GM20431 (cell line): Measurements from ENCODE around the gene PRMT3.

Experiments used
- in situ Hi-C: fragments of 300-500 bp; cut with MseI, MboI; formaldehyde crosslinking; loops from one replicate; pipeline ENCODE4 v1.15.0; 2020; ENCODE audit warnings: low sequenced_read_pairs; ENCODE audit not compliant: unreplicated experiment

Gene PRMT3

GRCh38 chr11:20373147-20373546, 14.4 kb upstream of the PRMT3 start:
- in situ Hi-C loops = no loop called here

GRCh38 chr11:20373568-20374209, 13.8 kb upstream of the PRMT3 start:
- in situ Hi-C loops = no loop called here

GRCh38 chr11:20374741-20375300, 12.7 kb upstream of the PRMT3 start:
- in situ Hi-C loops = loop anchor here (25.0 kb wide), 1 partner anchor 237 kb away; no protein-coding TSS in a partner anchor

- in situ Hi-C loops = loop anchor here (25.0 kb wide), 1 partner anchor 236 kb away; no protein-coding TSS in a partner anchor
These were observed 11.3 kb upstream of the PRMT3 start for GRCh38 chr11:20376162-20376730.

DNA sequence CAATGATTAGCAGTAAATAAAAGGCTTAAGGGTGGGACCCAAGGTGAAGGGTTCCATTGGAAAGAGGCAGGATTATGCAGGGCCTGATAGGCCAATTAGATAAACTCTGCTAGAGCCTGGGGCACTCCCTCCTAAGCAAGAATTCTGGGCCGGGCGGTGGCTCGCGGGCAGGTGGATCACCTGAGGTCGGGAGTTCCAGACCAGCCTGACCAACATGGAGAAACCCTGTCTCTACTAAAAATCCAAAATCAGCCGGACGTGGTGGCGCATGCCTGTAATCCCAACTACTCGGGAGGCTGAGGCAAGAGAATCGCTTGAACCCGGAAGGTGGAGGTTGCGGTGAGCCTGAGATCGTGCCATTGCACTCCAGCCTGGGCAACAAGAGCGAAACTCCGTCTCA, 1.5 kb upstream of the PRMT3 start:
- in situ Hi-C loops = loop anchor here (25.0 kb wide), 1 partner anchor 226 kb away; no protein-coding TSS in a partner anchor

DNA sequence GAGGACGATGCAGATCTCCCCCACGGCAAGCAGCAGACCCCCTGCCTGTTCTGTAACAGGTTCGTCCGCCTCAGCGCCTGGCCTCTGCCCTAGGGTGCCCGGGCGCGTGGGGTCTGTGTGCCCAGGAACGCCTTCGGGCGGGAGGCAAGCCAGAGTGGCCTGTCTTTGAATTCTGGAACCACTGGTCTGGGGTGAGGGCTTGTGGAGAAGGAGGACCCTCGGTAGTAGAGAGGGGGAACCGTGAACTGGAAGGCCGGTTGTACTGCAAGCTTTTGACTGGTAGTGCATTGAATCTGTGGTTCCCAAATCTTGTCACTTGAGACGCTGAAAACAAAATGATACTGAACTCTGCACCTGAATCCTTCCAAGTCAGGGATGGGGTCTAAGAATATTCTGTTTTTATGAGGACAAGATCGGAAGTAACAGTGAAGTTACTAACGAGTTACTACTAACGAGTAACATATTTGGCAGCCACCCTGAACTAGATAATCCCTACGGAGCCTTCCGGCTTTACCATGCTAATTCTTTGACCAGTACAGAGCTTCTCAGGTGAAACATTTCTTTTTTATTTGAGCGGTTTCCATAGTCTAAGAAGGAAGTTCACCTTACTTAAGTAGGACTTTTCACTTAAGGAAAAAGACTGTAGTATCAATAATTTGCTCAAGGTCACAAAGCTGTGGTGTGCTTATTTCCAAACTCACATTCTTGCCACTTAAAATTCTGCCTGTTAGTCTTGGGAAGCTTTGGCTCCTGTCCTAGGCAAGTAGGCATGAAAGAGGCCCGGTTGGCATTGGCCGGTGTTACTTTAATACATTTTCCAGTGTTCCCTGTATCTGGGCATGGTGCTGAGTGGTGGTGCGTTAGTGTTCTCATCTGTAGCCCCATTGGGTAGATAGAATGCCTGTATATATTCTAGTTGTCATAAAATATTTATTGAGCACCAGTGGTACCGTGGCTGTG, 860 bp downstream of the PRMT3 start:
- in situ Hi-C loops = loop anchor here (25.0 kb wide), 1 partner anchor 224 kb away; no protein-coding TSS in a partner anchor

DNA sequence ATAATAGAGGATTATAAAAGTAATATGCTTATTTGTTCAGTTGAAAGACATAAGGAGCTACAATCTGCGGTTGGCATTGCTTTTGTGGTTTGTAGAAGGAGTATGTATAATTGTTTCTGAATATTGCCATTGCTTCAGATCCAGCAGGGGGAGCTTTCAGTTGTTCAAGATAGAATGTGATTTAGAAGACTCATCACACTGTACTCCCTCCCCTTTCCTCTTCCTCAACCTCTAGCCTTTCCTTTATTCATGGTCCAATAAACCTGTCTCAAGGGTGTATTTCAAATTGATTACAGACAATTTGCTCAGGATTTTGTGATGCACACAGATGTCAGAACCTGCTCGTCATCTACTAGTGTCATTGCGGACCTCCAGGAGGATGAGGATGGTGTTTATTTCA, 9.8 kb downstream of the PRMT3 start:
- in situ Hi-C loops = loop anchor here (25.0 kb wide), 1 partner anchor 215 kb away; no protein-coding TSS in a partner anchor

- in situ Hi-C loops = loop anchor here (25.0 kb wide), 1 partner anchor 213 kb away; no protein-coding TSS in a partner anchor
These were observed 12.0 kb downstream of the PRMT3 start for GRCh38 chr11:20399498-20399897.

DNA sequence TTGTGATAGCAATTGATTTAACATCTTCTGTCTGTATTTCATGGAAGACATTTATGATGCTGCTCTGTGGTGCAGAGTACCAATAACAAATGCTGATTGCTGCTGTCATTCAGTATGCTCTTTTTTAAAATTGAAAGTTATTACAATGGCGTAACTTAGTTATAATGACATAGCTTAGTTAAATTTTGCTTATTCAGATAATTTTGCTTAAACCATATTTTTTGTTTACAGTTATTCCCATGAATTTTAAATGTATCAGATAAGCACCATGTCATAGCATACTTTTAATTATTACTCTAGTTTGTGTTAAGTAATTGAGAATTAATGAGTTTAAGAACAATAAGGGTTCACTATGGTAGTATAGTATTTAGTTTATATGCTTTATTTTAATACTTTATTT, 15.5 kb downstream of the PRMT3 start:
- in situ Hi-C loops = no loop called here

DNA sequence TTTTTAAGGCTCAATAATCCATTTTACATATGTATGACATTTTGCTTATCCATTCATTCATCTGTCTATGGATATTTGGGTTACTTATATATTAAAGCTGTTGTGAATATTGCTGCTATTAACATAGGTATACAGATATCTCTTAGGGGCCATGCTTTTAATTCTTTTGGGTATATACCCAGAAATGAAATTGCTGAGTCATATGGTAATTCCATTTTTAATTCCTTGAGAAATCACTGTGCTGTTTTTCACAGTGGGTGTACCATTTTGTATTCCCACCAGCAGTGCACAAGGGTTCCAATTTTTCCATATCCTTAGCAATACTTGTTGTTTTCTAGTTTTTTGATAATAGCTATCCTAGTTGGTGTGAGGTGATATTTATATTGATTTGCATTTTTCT, 19.0 kb downstream of the PRMT3 start:
- in situ Hi-C loops = no loop called here

DNA sequence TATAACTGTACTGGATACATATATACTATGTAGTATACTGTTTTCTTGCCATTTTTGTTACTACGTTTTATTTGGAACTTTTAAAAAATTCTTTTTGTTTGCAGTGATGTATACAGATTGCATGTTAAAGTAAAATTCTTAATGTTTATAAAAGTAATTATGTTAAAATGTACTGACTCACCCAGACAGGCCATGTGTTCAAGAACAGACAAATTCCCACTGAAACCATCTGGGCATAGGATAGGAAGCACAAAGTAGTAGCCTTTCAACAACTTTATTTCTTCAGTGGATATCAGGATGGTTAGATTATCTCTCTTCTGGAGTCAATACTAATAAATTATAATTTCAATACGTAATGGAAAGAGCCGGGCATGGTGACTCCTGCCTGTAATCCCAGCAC, 19.8 kb downstream of the PRMT3 start:
- in situ Hi-C loops = no loop called here

DNA sequence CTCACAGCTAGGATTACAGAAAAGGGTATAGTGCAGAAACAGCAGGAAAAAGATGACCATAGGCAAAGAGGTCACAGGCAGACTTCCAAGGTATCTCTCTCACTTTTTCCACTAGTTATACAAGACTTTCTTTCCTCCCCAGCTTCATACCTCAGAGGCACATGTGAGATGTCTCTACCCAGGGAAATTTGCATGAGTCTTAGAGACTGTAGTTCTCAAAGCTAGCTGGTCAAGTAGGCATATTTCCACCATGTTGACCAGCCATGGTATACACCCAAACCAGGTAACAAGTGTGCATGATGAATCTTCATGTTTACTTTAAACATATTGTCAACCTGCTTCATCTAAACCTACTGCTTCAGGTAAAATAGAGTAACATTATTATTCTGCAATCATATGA, 27.9 kb downstream of the PRMT3 start:
- in situ Hi-C loops = no loop called here

- in situ Hi-C loops = no loop called here
These were observed 30.3 kb downstream of the PRMT3 start for GRCh38 chr11:20417771-20418170.

DNA sequence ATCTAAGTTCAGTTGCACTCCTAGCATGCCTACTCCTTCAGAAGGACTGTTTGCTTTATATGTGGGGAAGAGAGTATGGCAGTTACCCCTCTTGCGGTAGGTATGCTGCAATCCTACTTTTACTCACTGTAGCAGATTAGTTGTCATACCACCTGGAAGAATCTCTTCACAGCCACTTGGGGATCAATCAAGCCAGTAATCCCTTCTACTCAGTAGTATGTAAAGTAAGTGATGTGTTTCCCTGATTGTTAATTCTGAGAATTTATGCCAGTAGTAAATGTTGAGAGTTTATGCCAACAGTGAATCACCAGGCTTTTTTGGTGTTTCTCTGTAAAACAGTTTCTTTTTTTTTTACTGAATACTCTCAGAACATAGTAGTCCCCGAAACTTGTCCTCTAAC, 34.4 kb downstream of the PRMT3 start:
- in situ Hi-C loops = no loop called here

DNA sequence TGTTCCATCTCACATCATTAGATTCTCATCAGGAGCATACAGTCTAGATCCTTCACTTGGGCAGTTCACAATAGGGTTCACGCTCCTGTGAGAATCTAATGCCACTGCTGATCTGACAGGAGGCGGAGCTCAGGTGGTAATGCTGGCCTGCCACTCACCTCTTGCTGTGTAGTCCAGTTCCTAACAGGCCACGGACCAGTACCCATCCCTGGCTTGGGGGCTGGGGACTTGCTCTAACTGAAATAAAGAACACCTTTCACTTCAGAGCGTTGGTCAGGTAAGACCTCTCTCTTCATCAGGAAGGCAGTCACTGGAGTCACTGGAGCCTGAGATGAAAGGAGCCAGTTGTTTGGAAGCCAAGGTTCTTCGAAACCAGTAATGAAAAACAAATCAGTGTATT, 41.7 kb downstream of the PRMT3 start:
- in situ Hi-C loops = no loop called here

- in situ Hi-C loops = no loop called here
These were observed 51.1 kb downstream of the PRMT3 start for GRCh38 chr11:20438637-20439036.

GRCh38 chr11:20443596-20443995, 56.1 kb downstream of the PRMT3 start:
- in situ Hi-C loops = no loop called here

- in situ Hi-C loops = no loop called here
These were observed 57.0 kb downstream of the PRMT3 start for GRCh38 chr11:20444535-20444934.

GRCh38 chr11:20448834-20449233, 61.3 kb downstream of the PRMT3 start:
- in situ Hi-C loops = no loop called here

GRCh38 chr11:20450829-20451228, 63.3 kb downstream of the PRMT3 start:
- in situ Hi-C loops = no loop called here
